Neural progenitor cell (in vitro differentiated cells): Measurements from ENCODE around the gene DCD.

Source experiments
- CTCF ChIP-seq: fragments of 200-600 bp; sonication (generic); IDR thresholded peaks from 2 replicates; pipeline ENCODE4 v1.5.1; 2017; ENCODE audit warnings: antibody characterized with exemption, mild to moderate bottlenecking
- EZH2 ChIP-seq: fragments of 200-600 bp; sonication (generic); IDR thresholded peaks from 2 replicates; pipeline ENCODE4 v1.6.1; 2017; ENCODE audit warnings: antibody characterized with exemption, mild to moderate bottlenecking, moderate library complexity
- EZH2phosphoT487 ChIP-seq: fragments of 200-600 bp; sonication (generic); IDR thresholded peaks from 2 replicates; pipeline ENCODE4 v1.6.1; 2017; ENCODE audit warnings: antibody characterized with exemption

- no peak for TF ChIP-seq CTCF
- TF ChIP-seq EZH2: no peak
- no peak for TF ChIP-seq EZH2phosphoT487
Observed at GRCh38 chr12:54605138-54605970, 42.8 kb downstream of the DCD start.
